B cell (primary cell): ENCODE measurements around the gene SRC. TPM values are rescaled to one million over a fixed set of nuclear protein-coding genes. Genes with fewer than 3 reads are reported as not detected.

Source experiments
- ATAC-seq: fragments of 200-7000 bp; cut with Tn5 transposase; one replicate; pipeline ENCODE4 v1.10.0; 2021; ENCODE audit warnings: low read depth, mild to moderate bottlenecking, moderate number of reproducible peaks, moderate library complexity
- CTCF ChIA-PET: fragments of 350-600 bp; sonication (Branson Sonifier 250); formaldehyde crosslinking; loops from one replicate; lab custom pipeline; 2021; ENCODE audit warnings: antibody characterized with exemption, inconsistent platforms; lab: Charles Lee
- POLR2A ChIA-PET: fragments of 350-600 bp; sonication (Branson Sonifier 250); formaldehyde crosslinking; loops from one replicate; lab custom pipeline; 2021; ENCODE audit warnings: antibody characterized with exemption; lab: Charles Lee
- DNase-seq: peaks from one replicate; pipeline ENCODE4 v3.0.0; 2013
- H2AFZ ChIP-seq: 2 replicates; pipeline ENCODE4 v1.6.1; 2012; ENCODE audit warnings: mild to moderate bottlenecking, low read depth, low read length; ENCODE audit not compliant: insufficient read depth, poor library complexity, severe bottlenecking
- H3K27ac ChIP-seq, 2 donors: 1 replicate in 1 of 2; 2 replicates in 1 of 2; pipeline ENCODE4 v1.5.1; 2012 to 2013; ENCODE audit warnings: low read length in 2 of 2, mild to moderate bottlenecking in 2 of 2, moderate library complexity in 1 of 2
- H3K27me3 ChIP-seq, 4 experiments: fragments of 200-600 bp in 1 of 4; sonication (generic) in 1 of 4; replicated peaks in 1 of 4; 1 replicate in 2 of 4; 2 replicates in 2 of 4; pipeline versions ENCODE4 v1.6.1 to v1.7.0; 2013 to 2016; ENCODE audit warnings: low read length in 3 of 4, mild to moderate bottlenecking in 2 of 4, mixed read lengths in 1 of 4, moderate library complexity in 1 of 4; ENCODE audit not compliant: insufficient read depth in 4 of 4, control insufficient read depth in 3 of 4; ENCODE audit errors: control extremely low read depth in 1 of 4
- H3K36me3 ChIP-seq, 2 experiments: replicated peaks in 1 of 2; 1 replicate in 1 of 2; 2 replicates in 1 of 2; pipeline versions ENCODE4 v1.6.1 to v1.7.1; 2013; ENCODE audit warnings: low read length in 1 of 2; ENCODE audit not compliant: insufficient read depth in 2 of 2, control insufficient read depth in 1 of 2; ENCODE audit errors: control extremely low read depth in 1 of 2, extremely low read depth in 1 of 2
- H3K4me1 ChIP-seq, 2 donors: fragments of 200-600 bp in 1 of 2; sonication (generic) in 1 of 2; 1 replicate in 1 of 2; 2 replicates in 1 of 2; pipeline versions ENCODE4 v1.5.1 to v1.6.1; 2013 to 2017; ENCODE audit warnings: low read length in 2 of 2; ENCODE audit not compliant: control insufficient read depth in 2 of 2, insufficient read depth in 2 of 2
- H3K4me2 ChIP-seq: replicated peaks from 2 replicates; pipeline ENCODE3; 2012; ENCODE audit warnings: mild to moderate bottlenecking, low read depth, low read length; ENCODE audit not compliant: poor library complexity, severe bottlenecking
- H3K4me3 ChIP-seq, 5 experiments: fragments of 200-600 bp in 1 of 5; sonication (generic) in 1 of 5; 1 replicate in 3 of 5; 2 replicates in 2 of 5; pipeline versions ENCODE4 v1.5.1 to v1.7.0; 2011 to 2016; ENCODE audit warnings: low read length in 4 of 5, mild to moderate bottlenecking in 4 of 5, low read depth in 2 of 5, control low read depth in 1 of 5, moderate library complexity in 1 of 5; ENCODE audit not compliant: insufficient read depth in 1 of 5; ENCODE audit errors: control extremely low read depth in 1 of 5, extremely low read depth in 1 of 5
- H3K79me2 ChIP-seq: fragments of 200-600 bp; sonication (generic); one replicate; pipeline ENCODE4 v1.6.0; 2016; ENCODE audit warnings: low read length; ENCODE audit not compliant: control insufficient read depth, insufficient read depth
- H3K9ac ChIP-seq: fragments of 200-600 bp; sonication (generic); 2 replicates; pipeline ENCODE4 v1.6.1; 2017; ENCODE audit warnings: mild to moderate bottlenecking, low read length, moderate library complexity
- H3K9me3 ChIP-seq, 3 donors: one replicate each; pipeline versions ENCODE4 v1.6.1 to v1.7.1; 2013; ENCODE audit warnings: low read length in 2 of 3; ENCODE audit not compliant: control insufficient read depth in 2 of 3, insufficient read depth in 1 of 3; ENCODE audit errors: control extremely low read depth in 1 of 3
- H4K20me1 ChIP-seq: 2 replicates; pipeline ENCODE4 v1.6.0; 2012; ENCODE audit warnings: mild to moderate bottlenecking, low read length; ENCODE audit not compliant: insufficient read depth, control insufficient read depth, poor library complexity, severe bottlenecking
- H3K27ac Mint-ChIP-seq: one replicate; pipeline ENCODE4 v1.8.0; 2021; ENCODE audit warnings: mixed read lengths
- H3K27me3 Mint-ChIP-seq: one replicate; pipeline ENCODE4 v1.8.0; 2021; ENCODE audit warnings: mixed read lengths
- H3K4me1 Mint-ChIP-seq: one replicate; pipeline ENCODE4 v1.8.0; 2021; ENCODE audit warnings: mixed read lengths
- H3K4me3 Mint-ChIP-seq: one replicate; pipeline ENCODE4 v1.8.0; 2021; ENCODE audit warnings: mixed read lengths
- H3K9me3 Mint-ChIP-seq: one replicate; pipeline ENCODE4 v1.8.0; 2022; ENCODE audit warnings: mixed read lengths; ENCODE audit not compliant: insufficient read depth
- EZH2 ChIP-seq: IDR thresholded peaks from 2 replicates; pipeline ENCODE4 v1.6.1; 2012; ENCODE audit warnings: borderline replicate concordance, low read depth, mild to moderate bottlenecking, moderate library complexity, low read length; ENCODE audit not compliant: insufficient read depth, poor library complexity, severe bottlenecking
- WGBS: methylation state at CpG from one replicate; pipeline ENCODE4 v1.1.5; 2013; ENCODE audit warnings: missing lambda C conversion rate; ENCODE audit not compliant: insufficient coverage; 5-methylcytosine and 5-hydroxymethylcytosine counted together
- intact Hi-C: fragments of 100-400 bp; cut with micrococcal nuclease; formaldehyde crosslinking; loops from one replicate; pipeline ENCODE4 v1.10.0; 2022
- polyA plus RNA-seq: library from polyadenylated mRNA; depleted of rRNA; stranded (reverse); fragments of >200 nt; gene quantifications from 2 replicates; pipeline ENCODE4 v1.2.3, GENCODE V29; 2012
- total RNA-seq, 2 donors: library from RNA; stranded (reverse); fragments of 120-200 nt in 1 of 2; gene quantifications; 1 replicate in 1 of 2; 2 replicates in 1 of 2; pipeline versions ENCODE4 v1.2.3 to v1.2.4, GENCODE V29; 2013 to 2022
- TF ChIP-seq, protein P1 (sequence below): fragments of 200-600 bp; IDR thresholded peaks from one replicate; pipeline ENCODE4 v1.8.0; 2022; ENCODE audit warnings: antibody characterized with exemption, mild to moderate bottlenecking

Gene SRC
- total and polyA plus RNA-seq, 2 donors (not counting 1 experiment from before 2014, with no cell fraction given), result 6.5 to 16.8 TPM

DNA sequence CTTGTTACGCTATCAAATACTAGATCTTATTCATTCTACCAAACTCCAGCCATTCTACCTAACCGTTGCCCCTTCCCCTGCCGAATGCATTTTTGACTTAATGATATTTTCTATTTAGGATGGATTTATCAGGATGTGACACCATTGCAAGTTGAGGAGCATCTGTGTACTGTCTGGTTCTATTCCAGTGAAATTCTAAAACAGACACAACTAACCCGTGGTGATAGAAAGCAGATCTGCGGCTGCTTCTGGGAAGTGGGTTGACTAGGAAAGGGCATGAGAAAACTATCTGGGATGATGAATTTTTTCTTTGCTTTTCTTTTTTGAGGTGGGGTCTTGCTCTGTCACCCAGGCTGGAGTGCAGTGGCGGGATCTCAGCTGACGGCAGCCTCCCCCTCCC, 20.7 kb upstream of the SRC start:
- no peaks in the 10 kb centered on the region for H3K9me3 ChIP-seq
- no peak overlapping the region for H3K4me3 Mint-ChIP-seq

DNA sequence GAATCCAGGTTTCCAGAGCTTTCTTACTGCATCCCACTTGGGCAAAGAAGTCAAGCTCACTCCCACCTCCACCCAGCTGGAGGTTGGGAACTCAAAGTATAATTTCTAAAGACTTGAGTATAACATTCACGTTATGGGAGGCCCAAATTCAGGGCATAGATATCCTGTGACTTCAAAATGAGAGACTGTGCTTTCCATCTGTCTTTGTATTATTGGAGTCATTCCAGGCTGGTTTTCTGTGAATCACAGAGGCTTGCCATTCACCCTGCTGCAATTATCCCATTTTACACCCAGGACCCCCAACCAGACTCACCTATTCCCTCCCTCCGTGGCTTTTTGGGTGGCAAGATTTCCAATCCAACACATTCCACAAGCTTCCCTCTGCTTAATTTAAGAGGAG, 19.3 kb upstream of the SRC start:
- intact Hi-C loops, result no loop called here
- no peaks in the 10 kb centered on the region for H3K9me3 ChIP-seq
- no peak overlapping the region for H2AFZ ChIP-seq
- H3K36me3 ChIP-seq, result no peaks in the 10 kb centered on the region
- H3K4me1 ChIP-seq, result no peaks in the 10 kb centered on the region
- ChIA-PET CTCF (no interaction called here), POLR2A (no interaction called here)
- H3K4me3 ChIP-seq, result no peak overlapping the region
- Mint-ChIP-seq H3K4me1 (no peaks in the 10 kb centered on the region), H3K27me3 (no peaks in the 10 kb centered on the region), H3K4me3 (no peak overlapping the region), H3K9me3 (peaks cover 2% of the 10 kb centered on the region), H3K27ac (no peak overlapping the region)
- WGBS, result 70% methylated on average over 2 of the region's 2 CpGs
- no peak overlapping the region for H3K9ac ChIP-seq
- H4K20me1 ChIP-seq, result no peaks in the 10 kb centered on the region
- no peaks in the 10 kb centered on the region for H3K27me3 ChIP-seq
- no peak for DNase-seq
- no peak for TF ChIP-seq EZH2
- TF ChIP-seq, protein P1, sequence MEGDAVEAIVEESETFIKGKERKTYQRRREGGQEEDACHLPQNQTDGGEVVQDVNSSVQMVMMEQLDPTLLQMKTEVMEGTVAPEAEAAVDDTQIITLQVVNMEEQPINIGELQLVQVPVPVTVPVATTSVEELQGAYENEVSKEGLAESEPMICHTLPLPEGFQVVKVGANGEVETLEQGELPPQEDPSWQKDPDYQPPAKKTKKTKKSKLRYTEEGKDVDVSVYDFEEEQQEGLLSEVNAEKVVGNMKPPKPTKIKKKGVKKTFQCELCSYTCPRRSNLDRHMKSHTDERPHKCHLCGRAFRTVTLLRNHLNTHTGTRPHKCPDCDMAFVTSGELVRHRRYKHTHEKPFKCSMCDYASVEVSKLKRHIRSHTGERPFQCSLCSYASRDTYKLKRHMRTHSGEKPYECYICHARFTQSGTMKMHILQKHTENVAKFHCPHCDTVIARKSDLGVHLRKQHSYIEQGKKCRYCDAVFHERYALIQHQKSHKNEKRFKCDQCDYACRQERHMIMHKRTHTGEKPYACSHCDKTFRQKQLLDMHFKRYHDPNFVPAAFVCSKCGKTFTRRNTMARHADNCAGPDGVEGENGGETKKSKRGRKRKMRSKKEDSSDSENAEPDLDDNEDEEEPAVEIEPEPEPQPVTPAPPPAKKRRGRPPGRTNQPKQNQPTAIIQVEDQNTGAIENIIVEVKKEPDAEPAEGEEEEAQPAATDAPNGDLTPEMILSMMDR, result no peak
- no peak overlapping the region for H3K27ac ChIP-seq
- ATAC-seq, result no peak
- H3K79me2 ChIP-seq, result no peaks in the 10 kb centered on the region
- H3K4me2 ChIP-seq, result no peak overlapping the region

More for the DNA sequence above, 20.7 kb upstream of the SRC start:
- Mint-ChIP-seq H3K27me3 (no peaks in the 10 kb centered on the region), H3K9me3 (peaks cover 2% of the 10 kb centered on the region), H3K4me1 (no peaks in the 10 kb centered on the region), H3K27ac (no peak overlapping the region)
- no peaks in the 10 kb centered on the region for H3K79me2 ChIP-seq
- no peaks in the 10 kb centered on the region for H4K20me1 ChIP-seq
- H3K9ac ChIP-seq, result no peak overlapping the region
- ChIA-PET POLR2A (no interaction called here), CTCF (interaction anchor here (0.8 kb wide), 1 partner anchor 10 kb away, joined by 3 read pairs; no protein-coding TSS in a partner anchor)
- H3K27ac ChIP-seq, result no peak overlapping the region
- intact Hi-C loops, result no loop called here
- H2AFZ ChIP-seq, result no peak overlapping the region
- ATAC-seq, result no peak
- no peak for DNase-seq
- no peaks in the 10 kb centered on the region for H3K4me1 ChIP-seq
- H3K4me3 ChIP-seq, result no peak overlapping the region
- WGBS, result no CpG with 5 or more reads among the region's 7 CpGs
- H3K27me3 ChIP-seq, result no peaks in the 10 kb centered on the region
- TF ChIP-seq, protein P1, result no peak
- TF ChIP-seq EZH2, result no peak
- H3K4me2 ChIP-seq, result no peak overlapping the region
- no peaks in the 10 kb centered on the region for H3K36me3 ChIP-seq
